ENCODE results near the gene LMNTD2.

GRCh38 chr11:576811-577610 is 16.5 kb upstream of the LMNTD2 start:
- no peak for TF ChIP-seq ZBTB7A (CRISPR knock-in tag; IDR thresholded peaks at IDR 0.05)
- no peak for TF ChIP-seq FOXM1 (CRISPR knock-in tag; IDR thresholded peaks at IDR 0.05)
- TF ChIP-seq, protein P1, sequence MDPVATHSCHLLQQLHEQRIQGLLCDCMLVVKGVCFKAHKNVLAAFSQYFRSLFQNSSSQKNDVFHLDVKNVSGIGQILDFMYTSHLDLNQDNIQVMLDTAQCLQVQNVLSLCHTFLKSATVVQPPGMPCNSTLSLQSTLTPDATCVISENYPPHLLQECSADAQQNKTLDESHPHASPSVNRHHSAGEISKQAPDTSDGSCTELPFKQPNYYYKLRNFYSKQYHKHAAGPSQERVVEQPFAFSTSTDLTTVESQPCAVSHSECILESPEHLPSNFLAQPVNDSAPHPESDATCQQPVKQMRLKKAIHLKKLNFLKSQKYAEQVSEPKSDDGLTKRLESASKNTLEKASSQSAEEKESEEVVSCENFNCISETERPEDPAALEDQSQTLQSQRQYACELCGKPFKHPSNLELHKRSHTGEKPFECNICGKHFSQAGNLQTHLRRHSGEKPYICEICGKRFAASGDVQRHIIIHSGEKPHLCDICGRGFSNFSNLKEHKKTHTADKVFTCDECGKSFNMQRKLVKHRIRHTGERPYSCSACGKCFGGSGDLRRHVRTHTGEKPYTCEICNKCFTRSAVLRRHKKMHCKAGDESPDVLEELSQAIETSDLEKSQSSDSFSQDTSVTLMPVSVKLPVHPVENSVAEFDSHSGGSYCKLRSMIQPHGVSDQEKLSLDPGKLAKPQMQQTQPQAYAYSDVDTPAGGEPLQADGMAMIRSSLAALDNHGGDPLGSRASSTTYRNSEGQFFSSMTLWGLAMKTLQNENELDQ (CRISPR knock-in tag; IDR thresholded peaks at IDR 0.05; ENCODE audit: borderline replicate concordance) = no peak
- TF ChIP-seq KLF9 (CRISPR knock-in tag; IDR thresholded peaks at IDR 0.05; ENCODE audit: low read depth) = no peak
- no peak for TF ChIP-seq ELF4 (CRISPR knock-in tag; IDR thresholded peaks at IDR 0.05; ENCODE audit: borderline replicate concordance)
- TF ChIP-seq HOXA7 (CRISPR knock-in tag; IDR thresholded peaks at IDR 0.05) = no peak

Data from HepG2 (cell line).